Limb (tissue), 2 donors: ENCODE results near the gene LCLAT1.

ENCODE experiments used
- DNase-seq, 2 donors: peaks; one replicate each; pipeline ENCODE4 v3.0.0-alpha.2; 2016; ENCODE audit errors: extremely low spot score in 2 of 2

The LCLAT1 gene

DNA sequence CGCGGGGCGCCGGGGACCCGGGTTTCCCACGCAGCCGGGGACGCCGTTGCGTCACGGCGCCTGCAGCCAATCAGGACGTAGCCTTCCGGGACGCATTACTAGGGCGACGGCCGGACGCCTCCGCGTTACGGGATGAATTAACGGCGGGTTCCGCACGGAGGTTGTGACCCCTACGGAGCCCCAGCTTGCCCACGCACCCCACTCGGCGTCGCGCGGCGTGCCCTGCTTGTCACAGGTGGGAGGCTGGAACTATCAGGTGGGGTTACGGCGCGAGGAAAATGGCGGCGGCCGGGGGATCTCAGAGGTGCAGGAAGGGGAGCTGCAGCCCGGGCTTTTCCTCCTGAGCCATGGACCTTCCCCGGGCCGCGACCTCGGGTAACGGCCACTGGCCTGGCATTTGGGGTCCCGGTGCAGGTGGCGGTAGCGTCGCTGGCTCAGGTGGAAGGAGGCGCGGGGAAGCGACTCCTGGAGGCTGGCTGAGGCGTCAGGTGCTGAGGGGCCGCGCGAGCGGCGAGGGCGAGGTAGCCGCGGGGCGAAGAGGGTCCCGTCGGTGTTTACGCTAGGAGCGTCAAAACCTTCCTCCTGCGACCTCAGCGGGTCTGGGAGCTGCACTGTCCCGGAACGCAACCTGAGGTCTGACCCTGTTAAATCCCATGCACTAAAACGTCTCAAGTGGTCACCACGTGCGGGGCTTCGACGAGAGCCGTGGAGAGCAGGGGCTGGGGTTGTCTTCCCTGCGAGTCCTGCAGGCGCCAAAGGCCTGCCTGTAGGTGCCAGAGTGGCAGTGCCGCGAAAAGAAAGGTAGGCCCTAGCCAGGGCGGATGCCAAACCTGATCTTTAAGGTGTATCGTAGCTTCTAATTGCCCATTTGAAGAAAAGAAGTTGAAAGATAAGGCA lies at the start of gene LCLAT1:
LCLAT1 (plus strand) TSS at position 98 of the 897 bp plus-strand sequence. CDS start 78,345 bp downstream, outside the sequence.
- peak; percentile 78 to 91 for DNase-seq

DNA sequence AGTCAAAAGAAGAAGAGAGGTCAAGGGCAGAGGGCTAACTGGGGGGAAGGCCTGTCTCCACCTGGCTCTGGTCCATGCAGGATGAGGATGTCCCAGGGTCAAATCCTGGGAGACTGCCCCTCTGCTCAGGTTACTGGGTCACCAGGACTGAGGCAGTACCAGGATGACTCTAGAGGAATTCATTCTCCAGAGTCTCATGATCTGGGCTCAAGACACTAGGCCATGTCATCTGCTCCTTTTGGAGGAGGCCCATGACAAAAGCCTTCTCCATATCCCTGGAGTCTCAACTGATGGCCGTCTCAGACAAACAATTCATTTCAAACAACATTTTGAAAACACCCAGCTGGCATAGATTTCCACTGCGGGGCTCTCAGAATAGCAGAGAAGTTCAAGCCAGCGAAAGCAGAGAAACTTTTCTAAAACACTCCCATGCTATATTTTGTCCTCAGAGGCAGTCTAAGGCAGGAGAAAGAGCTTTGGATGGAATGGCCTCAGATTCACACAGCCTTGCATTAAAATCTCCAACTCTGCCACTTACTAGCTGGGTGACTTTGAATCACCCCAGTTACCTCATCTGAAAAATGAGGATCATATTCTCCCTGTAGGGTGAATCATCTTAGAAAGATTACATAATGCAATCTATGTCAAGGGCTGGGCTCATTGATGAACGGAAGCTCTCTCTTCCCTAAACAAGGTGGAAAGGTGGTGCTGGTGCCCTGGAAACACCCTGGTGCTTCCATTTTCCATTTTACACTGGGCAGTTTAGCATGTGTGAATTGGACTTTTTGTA lies 48.8 kb upstream of the LCLAT1 start:
- DNase-seq = no peak

DNA sequence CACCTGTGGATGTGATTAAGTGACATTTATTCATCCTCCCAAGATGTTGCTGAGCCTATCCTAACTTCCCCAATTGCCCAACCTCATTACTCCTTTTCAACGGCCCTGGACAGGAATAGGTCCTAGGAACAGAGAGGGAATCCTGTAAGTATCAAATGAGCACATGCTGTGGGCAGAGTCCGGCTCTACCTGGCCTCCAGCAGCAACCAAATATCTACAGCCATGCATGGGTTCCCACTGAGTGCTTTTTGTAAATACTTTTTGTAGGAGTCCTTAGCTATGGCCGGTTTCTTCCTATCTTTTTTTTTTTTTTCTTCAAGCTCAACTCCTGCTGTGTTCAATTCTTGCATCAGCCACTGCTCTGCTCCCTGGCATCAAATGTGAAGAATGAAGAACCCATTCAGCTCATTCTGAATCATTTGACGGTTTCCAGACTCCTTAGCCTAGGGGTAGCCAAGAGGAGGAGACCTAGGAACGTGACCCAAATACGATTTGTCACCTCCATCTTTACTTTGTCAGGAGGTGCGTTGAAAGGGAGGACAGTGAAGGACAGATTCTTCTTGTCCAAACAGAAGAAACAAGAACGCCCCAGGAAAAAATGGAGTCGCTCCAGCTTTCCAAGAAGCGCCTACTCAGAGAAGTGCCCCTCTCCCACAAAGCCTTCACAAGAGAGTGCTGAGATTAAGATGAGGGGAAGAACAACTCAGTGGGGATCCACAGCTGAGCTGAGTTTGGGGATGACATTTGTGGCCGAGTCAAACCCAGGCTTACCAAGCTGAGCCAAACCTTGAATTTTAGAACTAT lies 46.7 kb upstream of the LCLAT1 start:
- no peak for DNase-seq

DNA sequence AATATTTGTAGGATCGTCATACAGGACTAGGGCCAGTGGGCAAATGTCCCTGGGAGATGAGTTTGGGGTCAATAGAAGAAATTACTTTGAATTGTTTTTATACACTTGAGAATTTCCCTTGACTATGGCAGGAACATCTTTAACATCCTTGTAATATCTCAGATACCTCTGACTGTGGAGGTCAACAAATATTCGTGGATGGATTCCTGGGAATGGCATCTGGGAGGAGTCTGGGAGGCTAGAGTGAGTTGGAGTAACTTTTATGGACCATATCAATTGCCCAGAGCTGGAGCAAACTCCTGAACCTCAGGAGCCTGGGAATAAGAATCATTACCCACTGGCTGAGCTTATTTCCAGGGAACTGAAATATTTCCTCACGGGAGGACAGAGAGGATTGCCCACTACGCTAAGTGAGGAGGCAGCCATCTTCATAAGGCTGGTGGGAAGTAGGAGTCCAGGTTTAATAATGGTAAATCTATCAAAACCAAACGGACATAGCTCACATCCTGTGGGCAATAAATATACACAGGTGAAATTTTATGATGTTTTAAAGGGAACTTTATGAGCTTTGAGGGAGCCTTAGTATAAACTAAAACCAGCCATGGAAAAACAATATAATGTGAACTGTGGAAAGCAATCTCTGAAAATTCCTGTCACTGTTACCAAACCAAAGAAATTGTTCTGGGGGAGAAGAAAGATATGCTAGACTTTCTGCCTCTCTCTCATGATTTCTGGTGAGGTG lies 44.4 kb upstream of the LCLAT1 start:
- DNase-seq = no peak

DNA sequence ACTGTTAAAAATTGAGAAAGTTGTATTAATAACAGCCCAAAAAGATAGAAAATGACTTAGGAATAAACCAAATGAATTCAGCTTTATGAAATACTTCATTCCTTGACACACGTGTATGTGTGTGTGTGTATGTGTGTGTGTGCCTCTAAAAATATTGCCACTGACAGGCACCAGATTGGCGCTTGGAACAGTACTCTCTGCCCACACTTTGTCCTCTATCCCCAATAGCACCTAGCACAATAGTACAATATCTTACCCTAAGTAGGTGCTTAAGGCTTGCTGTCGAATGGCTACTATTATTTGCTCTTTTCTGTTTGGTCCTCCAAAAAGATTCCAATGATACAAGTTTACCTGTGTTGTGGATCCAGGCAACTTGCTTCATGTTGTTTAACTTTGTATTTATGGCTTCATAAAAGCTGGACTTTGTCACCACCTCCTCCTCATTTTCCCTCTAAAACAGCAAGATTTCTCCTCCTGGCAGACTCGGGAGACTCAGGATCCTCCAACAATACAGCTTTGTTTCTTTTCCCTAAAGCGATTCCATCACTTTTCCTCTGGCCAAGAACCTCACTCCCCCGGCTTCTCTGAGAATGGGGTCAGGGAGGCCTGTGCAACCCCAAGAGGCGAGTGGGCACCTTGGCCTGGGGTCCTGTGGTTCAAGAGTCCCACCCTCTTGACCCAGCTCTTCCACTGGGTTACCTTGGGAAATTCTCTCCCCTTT lies 43.3 kb upstream of the LCLAT1 start:
- no peak for DNase-seq

DNA sequence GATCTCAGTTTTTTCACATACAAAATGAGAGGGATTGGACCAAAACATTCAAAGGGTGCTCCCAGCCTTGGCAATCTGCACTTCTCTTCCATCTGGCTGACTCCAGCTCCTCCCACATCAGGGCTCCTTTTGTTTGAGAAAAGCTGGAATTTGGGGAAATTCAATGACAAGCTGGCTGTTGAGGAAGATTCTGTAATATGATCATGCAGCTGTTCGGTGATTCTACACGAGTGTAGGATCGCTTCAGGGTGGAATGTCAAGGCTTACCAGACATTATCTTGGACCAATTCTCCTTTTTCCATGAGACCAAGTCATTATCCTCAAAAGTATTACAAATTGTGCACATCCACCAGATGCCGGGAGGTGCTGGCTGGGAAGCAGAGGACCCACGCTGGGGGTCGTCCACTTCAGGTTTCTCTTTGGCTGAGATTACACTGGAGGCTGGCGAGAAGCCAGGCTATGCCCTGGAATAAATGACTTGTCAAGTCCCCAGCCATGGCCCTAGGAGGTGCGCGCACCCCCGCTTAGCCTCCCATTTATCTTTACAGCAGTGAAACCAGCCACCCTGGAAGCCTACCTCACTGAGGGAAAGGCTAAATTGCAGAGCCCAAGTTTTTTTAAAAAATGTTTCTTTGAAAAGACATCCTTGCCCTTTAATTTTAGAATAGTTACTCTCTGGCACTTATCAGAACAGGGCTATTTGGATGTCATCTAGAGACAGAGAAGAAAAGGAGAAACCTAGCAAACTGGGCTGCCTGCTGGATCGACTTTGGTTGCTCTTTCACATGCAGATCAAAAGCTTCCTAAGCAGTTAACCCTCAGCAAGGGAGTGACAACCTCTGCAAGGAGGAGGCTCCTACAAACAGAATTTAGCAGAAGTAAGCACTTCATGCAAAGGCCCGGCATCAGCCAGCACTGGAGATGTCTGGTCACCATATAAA lies 42.5 kb upstream of the LCLAT1 start:
- DNase-seq = peak; percentile 52 to 77

DNA sequence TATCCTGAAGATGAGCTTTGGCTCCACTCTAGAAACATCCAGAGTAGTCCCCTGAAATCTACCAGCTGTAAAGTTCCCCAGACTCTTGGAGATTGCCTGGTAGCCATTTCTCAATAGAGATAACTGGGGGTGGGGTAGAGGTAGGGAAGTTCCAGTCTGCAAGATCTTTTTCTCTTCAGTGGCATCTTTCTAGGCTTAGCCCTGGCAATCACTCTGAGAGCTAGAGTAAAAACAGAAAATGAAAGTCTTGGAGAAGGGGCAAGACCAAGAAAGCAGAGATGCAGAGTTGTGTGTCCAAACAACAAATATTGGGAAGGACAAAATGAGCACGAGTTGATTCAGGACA lies 41.8 kb upstream of the LCLAT1 start:
- DNase-seq = no peak

DNA sequence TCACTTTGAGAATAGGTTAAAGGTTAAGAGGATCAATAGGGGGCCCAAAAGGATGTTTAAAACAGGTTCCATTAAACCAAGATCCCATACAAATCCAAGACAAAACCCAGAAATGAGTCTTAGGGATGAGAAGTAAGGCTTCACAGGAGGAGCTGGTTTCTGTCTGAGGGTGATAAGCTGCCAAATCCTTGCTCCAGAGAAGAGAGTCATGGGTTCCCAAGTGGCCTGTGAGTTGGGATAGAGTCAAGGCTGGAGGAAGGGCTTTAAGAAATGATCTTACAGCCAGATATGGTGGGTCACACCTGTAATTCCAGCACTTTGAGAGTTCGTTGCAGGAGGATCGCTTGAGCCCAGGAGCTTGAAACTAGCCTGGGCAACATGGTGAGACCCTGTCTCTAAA lies 40.2 kb upstream of the LCLAT1 start:
- no peak for DNase-seq

DNA sequence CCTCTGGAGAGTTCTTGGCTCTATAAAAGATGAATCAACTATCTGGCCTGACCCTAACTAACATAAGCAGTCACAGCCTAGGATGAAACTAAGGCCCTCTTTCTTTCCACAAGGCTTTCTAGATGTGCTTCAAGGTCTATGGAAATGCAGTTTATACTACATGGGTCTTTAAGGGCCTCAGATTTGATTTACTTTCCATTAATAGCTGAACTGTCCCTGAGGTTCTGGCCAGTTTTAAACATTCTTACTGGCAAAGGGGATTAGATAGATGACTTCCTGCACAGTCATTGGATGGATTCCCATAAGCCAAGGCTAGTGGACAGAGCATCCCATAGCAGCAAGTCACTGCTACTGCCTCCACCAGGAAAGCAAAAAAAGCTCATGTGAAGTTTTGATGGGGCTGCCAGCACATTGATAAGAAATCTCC lies 38.1 kb upstream of the LCLAT1 start:
- DNase-seq = no peak

DNA sequence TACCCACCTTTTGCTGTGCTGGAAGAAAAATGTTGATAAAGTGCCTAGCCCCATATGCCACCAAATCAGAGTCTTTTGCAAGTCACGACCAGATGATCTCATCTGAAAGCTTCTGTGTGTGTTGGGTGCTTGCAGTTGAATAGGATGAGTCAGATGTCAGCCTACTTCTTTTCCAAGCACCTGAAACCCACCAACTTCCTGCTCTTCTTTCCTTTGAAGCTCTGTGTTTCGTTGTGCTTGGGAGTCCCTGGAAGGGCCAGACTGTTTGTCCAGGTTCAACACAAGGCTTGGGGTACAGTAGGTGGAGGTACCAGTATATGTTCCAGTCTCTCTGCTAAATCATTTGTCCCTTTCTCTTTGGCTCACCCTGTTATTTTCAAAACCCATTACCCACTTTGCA lies 36.8 kb upstream of the LCLAT1 start:
- DNase-seq = no peak

DNA sequence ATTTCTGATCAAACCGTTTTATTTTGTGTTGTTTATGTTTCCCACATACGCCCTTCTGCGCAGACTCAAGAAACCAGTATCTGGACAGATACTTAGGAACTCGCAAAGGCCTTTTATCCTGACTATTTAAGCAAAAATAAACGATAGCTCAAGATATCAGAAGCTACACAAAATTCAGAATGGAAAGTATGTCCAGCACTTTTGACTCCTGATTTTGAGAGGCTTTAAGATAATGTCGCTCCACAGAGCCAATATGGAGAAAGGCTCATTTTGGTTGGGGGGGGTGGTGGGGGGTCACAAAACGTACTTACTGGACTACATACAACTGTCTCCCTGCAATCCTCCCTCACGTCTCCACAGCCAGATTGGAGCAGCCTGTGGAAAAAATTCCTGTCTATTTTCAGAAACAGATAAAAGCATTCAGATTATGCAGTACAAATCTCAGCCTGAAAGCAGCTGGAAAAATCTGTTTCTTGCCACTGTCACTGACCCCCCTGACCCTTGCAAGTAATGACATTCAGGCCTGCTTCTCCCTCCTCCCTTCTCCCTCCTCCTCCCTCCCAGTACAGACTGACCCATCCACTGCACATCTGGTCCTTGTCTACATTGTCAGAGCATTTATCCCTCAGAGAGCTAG lies 34.9 kb upstream of the LCLAT1 start:
- DNase-seq = peak in 1 of 2 donors; percentile 58

DNA sequence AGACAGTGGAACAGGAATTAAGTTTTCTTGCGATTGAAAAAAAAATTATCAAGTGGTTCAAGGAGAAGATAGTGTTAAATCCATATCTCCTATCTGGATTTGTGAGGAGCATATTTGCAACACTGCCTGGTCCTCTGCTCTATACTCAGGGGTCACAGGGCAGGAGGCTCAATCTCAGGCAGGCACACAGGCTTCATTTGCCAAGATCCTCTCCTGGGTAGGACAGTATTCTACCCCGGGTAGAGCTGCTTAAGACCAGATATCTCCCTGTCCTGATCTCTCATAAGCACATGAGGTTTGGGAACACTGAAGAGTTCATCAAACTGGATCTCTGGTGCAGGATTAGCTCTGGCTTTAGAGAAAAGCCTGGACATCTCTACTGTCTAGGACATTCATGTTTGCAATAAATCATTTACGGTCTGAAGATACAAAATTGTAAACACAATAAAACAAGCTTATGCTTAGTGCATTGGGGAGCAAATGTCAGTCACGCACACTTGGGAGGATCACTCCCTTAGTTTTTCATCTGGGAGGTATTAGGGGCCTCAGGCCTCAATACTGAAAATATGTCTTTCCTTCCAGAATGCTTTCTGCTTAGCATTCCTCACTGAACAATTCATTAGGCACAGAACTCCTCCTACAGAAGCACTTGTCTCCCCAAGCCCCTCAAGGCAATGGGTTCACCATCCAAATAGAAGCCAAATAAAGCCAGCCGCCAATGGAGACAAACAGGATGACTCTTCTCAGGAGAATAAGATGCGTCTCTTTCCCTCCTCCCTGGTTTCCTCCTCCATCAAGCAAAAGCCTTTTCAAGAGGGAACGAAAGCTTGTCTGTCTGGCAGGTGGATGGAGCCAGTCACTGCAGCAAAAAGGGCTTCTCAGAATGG lies 34.1 kb upstream of the LCLAT1 start:
- DNase-seq = no peak

DNA sequence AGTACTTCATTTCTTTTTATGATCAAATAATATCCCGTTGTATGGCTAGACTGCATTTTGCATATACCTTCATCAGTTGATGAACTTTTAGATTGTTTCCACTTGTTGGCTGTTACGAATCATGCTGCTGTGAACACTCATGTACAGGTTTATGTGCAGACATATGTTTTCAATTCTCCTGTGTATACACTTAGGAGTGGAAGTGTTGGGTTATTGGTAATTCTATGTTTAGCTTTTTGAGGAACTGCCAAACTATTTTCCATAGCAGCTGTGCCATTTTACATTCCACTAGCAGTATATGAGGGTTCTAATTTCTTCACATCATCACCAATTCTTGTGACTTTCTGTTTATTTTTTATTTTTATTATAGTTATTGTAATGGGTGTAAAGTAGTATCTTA lies 32.1 kb upstream of the LCLAT1 start:
- no peak for DNase-seq

DNA sequence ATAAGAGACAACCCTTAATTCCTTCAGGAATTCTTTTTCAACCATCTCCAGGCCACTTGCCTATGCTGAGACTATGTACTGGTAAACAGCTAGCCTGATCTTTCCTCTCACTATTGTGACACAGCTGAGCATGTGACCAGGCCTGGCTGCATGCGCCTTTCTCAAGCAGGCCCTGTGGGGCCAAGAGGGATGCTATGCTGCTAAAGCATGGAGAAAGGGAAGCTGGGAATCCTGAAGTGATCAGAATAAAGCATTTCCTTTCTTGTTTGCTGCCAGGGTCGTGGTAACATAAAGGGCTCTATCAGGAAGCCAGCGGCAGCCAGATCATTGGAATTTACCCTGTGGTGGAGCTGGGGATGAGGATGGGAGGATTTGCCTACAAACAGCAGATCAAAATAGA lies 29.8 kb upstream of the LCLAT1 start:
- no peak for DNase-seq

DNA sequence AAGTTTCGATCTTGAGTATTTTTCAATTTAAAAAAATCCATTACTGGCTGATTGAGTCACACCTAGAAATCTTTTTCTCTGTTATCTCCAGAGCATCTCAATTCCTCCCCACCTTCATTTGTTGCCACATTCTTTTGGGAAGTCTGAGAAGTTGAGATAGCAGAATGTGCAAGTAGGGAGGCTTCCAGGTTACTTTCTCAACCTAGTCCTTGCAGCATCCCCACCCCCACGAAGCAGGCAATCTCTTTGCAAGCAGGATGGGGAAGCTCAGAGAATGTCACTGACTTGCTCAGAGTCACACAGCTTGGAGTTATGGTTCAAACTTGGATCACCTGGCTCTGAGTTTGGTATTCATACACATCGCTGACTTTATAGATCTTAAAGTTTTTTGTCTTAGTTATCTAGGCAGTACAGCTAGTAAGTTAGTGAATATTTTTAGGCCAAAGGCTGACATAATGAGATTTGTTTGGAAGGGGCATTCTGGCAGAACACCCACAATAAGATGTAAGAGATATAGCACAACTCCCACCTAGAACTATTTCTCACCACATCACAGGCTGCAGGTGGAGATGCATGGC lies 25.9 kb upstream of the LCLAT1 start:
- DNase-seq = no peak

DNA sequence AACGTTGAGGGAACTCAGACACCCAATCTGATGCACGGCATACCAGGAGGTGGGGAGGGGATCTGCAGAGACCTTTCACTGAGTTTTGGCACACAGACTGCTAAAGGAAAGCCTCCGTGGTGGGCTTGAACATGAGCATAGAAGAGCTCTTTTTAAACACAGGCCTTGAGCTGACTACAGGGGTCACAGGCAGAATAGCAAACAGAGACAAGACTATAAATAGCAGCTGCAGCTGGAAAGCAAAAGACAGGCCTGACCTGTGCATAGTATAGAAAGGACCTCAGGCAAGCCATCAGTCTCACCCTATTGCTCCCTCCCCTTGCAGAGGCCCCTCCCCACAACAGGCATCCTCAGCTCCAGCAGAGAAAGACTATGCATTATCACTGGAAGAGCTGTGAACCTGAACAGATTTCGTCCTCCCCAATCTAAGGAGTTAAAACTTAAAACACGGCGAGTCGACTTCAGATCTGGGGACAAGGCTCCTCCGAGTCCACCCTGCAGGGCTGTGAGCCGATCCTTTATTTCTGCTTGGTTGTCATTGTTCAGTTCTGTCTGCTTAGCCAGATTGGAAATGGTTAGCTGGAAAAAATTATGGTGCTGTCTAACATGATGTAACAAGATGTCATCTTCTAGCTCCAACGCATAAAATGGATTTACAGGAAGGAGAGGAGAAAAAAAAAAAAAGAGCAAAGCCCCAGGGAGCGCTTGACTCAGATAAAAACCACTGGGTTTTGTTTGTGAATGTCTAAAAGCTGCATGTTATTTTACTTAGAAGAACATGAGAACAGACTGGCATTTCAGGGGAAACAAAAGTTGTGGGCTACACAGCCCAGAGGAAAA lies 25.2 kb upstream of the LCLAT1 start:
- DNase-seq = no peak
